BLaER1 treated with 17β-estradiol and CSF1 and Interleukin-3, amounts not matched to agents 10 nM and 100 nM (cell line): ENCODE measurements around the gene ARID1B.

Experiments used
- H3K27ac ChIP-seq, 11 experiments: shearing (Covaris generic); formaldehyde crosslinking; 2 replicates each; pipeline ENCODE4 v1.8.1; 2022
- H3K27me3 ChIP-seq, 11 experiments: shearing (Covaris generic); formaldehyde crosslinking; 2 replicates each; pipeline ENCODE4 v1.8.1; 2022
- H3K36me3 ChIP-seq, 11 experiments: shearing (Covaris generic); formaldehyde crosslinking; 2 replicates each; pipeline ENCODE4 v1.8.1; 2022
- H3K4me1 ChIP-seq, 10 experiments: shearing (Covaris generic); formaldehyde crosslinking; 2 replicates each; pipeline ENCODE4 v1.8.1; 2022
- H3K4me2 ChIP-seq, 11 experiments: shearing (Covaris generic); formaldehyde crosslinking; 2 replicates each; pipeline ENCODE4 v1.8.1; 2022
- H3K4me3 ChIP-seq, 10 experiments: shearing (Covaris generic); formaldehyde crosslinking; 2 replicates each; pipeline ENCODE4 v1.8.1; 2022
- H3K9ac ChIP-seq, 11 experiments: shearing (Covaris generic); formaldehyde crosslinking; 2 replicates each; pipeline ENCODE4 v1.8.1; 2022
- H3K9me3 ChIP-seq, 11 experiments: shearing (Covaris generic); formaldehyde crosslinking; replicated peaks in 1 of 11; 2 replicates each; pipeline ENCODE4 v1.8.1; 2022
- H4K20me1 ChIP-seq, 11 experiments: shearing (Covaris generic); formaldehyde crosslinking; 2 replicates each; pipeline ENCODE4 v1.8.1; 2022
- Cebpa-rat ChIP-seq, 11 experiments: shearing (Covaris generic); IDR thresholded peaks; 2 replicates each; pipeline ENCODE4 v1.8.1; 2022

The ARID1B gene

DNA sequence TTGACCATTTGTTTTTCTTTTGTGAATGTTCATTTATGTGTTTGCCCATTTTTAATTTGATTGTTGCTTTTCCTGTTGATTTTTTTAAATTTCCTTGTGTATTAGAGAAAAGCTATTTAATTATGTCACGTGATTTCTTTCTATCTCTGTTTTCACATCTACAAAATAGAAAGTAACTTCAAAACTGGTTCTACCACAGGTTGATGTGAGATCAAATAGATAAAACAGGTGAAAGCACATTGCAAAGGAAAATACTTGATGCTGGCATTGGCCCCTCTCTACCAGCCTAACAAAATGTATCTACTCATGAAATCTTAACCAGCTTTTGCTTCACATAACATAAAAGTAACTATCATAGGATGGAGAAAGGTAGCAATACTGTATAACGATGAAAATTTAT lies 416.9 kb downstream of the ARID1B start:
- H3K4me1 ChIP-seq: no peaks in the 10 kb centered on the region
- H3K4me2 ChIP-seq: no peak overlapping the region
- H3K36me3 ChIP-seq: peaks cover 95 to 100% (median 97%) of the 10 kb centered on the region in 11 experiments
- peaks cover 0 to 10% (median 0%) of the 10 kb centered on the region in 11 experiments; a peak in 5 of 22 replicates for H4K20me1 ChIP-seq
- H3K27me3 ChIP-seq: no peaks in the 10 kb centered on the region
- no peaks in the 10 kb centered on the region for H3K9me3 ChIP-seq
- no peak overlapping the region for H3K27ac ChIP-seq
- no peak overlapping the region for H3K4me3 ChIP-seq
- no peak for TF ChIP-seq Cebpa-rat (IDR thresholded peaks at IDR 0.05)
- no peak overlapping the region for H3K9ac ChIP-seq

DNA sequence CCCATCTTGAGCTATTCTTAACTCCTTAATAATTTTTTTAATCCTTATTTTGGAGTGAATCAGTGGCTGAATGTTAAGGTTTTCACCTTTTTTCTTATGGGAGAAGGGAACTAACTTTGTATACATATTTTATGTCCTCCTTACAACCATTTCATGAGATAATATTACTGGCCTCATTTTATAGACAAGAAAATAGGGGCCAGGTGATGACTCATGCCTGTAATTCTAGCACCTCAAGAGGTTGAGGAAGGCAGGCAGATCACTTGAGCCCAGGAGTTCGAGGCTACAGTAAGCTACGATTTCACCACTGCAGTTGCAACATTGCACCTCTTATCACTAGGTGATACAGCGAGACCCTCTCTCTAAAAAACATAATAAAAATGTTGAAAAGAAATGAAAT lies 417.5 kb downstream of the ARID1B start:
- peaks cover 95 to 100% (median 96%) of the 10 kb centered on the region in 11 experiments for H3K36me3 ChIP-seq

GRCh38 chr6:157196391-157196790 lies 419.2 kb downstream of the ARID1B start:
- Histone ChIP-seq H4K20me1 (peaks cover 0 to 27% (median 2%) of the 10 kb centered on the region in 11 experiments; a peak in 7 of 22 replicates), H3K27ac (no peak overlapping the region), H3K36me3 (peaks cover 94 to 100% (median 96%) of the 10 kb centered on the region in 11 experiments), H3K9me3 (no peaks in the 10 kb centered on the region), H3K4me1 (no peaks in the 10 kb centered on the region), H3K27me3 (no peaks in the 10 kb centered on the region), H3K9ac (no peak overlapping the region), H3K4me2 (no peak overlapping the region), H3K4me3 (no peak overlapping the region)
- no peak for TF ChIP-seq Cebpa-rat (IDR thresholded peaks at IDR 0.05)

More for the DNA sequence above, 417.5 kb downstream of the ARID1B start:
- Histone ChIP-seq H3K27ac (no peak overlapping the region), H3K4me3 (no peak overlapping the region), H4K20me1 (peaks cover 0 to 11% (median 0%) of the 10 kb centered on the region in 11 experiments; a peak in 5 of 22 replicates), H3K4me2 (no peak overlapping the region), H3K9me3 (no peaks in the 10 kb centered on the region), H3K27me3 (no peaks in the 10 kb centered on the region), H3K9ac (no peak overlapping the region), H3K4me1 (no peaks in the 10 kb centered on the region)
- no peak for TF ChIP-seq Cebpa-rat (IDR thresholded peaks at IDR 0.05)

DNA sequence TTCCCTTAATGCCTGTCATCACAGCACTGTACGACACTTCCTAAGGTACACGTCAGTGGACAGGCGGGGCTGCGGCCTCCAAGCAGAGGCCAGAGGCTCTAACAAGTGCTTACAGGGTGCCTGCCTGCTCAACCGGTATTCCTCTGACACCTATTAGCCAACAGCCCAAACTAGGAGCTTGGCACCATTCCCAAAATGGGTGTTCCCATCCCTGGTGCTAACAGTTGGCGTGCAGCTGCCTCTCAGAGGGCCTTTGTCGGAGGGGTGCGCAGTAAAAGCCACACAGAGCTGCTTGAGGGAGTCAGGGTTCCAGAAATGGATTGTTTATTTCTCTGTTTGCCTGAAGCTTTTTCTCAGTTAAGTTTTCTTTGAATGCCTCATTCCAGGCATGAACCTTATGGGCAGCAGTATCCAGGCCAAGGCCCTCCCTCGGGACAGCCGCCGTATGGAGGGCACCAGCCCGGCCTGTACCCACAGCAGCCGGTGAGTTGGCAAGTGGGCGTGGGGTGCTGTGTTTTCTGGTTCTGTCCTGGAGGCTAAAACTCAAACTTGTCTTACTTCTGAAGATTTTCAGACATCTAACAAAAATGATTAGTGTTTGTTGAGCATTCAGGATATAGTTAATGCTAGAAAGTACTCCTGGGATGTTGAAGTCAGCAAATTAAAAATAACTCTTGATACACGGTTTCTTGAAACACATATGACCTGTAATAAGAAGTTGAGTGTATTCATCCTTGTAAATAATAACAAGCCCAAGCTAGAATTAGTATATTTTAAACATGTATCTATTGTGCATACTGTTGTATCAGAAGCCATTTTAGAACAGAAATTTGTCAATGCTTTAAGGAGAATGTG lies 421.5 kb downstream of the ARID1B start:
- H3K4me1 ChIP-seq: no peaks in the 10 kb centered on the region
- no peak overlapping the region for H3K9ac ChIP-seq
- no peak overlapping the region for H3K4me2 ChIP-seq
- H3K9me3 ChIP-seq: no peaks in the 10 kb centered on the region
- H3K27me3 ChIP-seq: no peaks in the 10 kb centered on the region
- H4K20me1 ChIP-seq: peaks cover 0 to 40% (median 6%) of the 10 kb centered on the region in 11 experiments; a peak in 8 of 22 replicates
- no peak for TF ChIP-seq Cebpa-rat (IDR thresholded peaks at IDR 0.05)
- H3K36me3 ChIP-seq: peaks cover 89 to 100% (median 97%) of the 10 kb centered on the region in 11 experiments
- H3K4me3 ChIP-seq: no peak overlapping the region
- no peak overlapping the region for H3K27ac ChIP-seq

DNA sequence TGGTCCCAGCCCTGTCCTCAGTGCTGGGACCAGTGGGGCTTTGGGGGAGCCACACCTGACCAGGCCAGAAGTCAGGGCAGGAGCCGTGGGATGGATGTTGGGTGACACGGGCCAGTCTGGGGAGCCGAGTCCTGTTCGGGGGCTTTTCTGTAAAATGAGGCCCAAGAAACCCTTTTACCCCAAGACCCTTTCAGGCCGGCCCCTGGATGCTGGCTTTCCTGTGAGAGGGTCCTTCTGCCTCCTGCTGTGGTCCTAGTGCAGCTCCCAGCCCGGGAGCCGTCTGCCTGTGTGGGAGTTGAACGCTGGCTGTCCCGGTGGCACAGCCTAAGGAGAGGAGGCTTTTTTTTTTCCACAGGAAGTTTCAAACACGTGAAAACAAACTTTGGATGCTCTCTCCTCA lies 422.9 kb downstream of the ARID1B start:
- Histone ChIP-seq H3K36me3 (peaks cover 92 to 100% (median 98%) of the 10 kb centered on the region in 11 experiments), H3K4me3 (no peak overlapping the region), H3K4me1 (no peaks in the 10 kb centered on the region), H3K4me2 (no peak overlapping the region), H3K9me3 (no peaks in the 10 kb centered on the region), H3K27me3 (no peaks in the 10 kb centered on the region), H4K20me1 (peaks cover 0 to 40% (median 5%) of the 10 kb centered on the region in 11 experiments; a peak in 9 of 22 replicates), H3K27ac (no peak overlapping the region), H3K9ac (no peak overlapping the region)
- no peak for TF ChIP-seq Cebpa-rat (IDR thresholded peaks at IDR 0.05)

GRCh38 chr6:157200611-157201010 lies 423.4 kb downstream of the ARID1B start:
- H3K9me3 ChIP-seq: no peaks in the 10 kb centered on the region
- no peak for TF ChIP-seq Cebpa-rat (IDR thresholded peaks at IDR 0.05)
- peaks cover 92 to 100% (median 98%) of the 10 kb centered on the region in 11 experiments for H3K36me3 ChIP-seq

DNA sequence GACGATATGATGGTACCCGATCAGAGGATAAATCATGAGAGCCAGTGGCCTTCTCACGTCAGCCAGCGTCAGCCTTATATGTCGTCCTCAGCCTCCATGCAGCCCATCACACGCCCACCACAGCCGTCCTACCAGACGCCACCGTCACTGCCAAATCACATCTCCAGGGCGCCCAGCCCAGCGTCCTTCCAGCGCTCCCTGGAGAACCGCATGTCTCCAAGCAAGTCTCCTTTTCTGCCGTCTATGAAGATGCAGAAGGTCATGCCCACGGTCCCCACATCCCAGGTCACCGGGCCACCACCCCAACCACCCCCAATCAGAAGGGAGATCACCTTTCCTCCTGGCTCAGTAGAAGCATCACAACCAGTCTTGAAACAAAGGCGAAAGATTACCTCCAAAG lies 423.9 kb downstream of the ARID1B start:
- Histone ChIP-seq H3K27ac (no peak overlapping the region), H3K9ac (no peak overlapping the region), H3K36me3 (peaks cover 92 to 100% (median 98%) of the 10 kb centered on the region in 11 experiments), H3K4me1 (no peaks in the 10 kb centered on the region), H3K9me3 (no peaks in the 10 kb centered on the region), H3K4me3 (no peak overlapping the region), H3K27me3 (no peaks in the 10 kb centered on the region), H4K20me1 (peaks cover 0 to 40% (median 5%) of the 10 kb centered on the region in 11 experiments; a peak in 9 of 22 replicates), H3K4me2 (no peak overlapping the region)
- no peak for TF ChIP-seq Cebpa-rat (IDR thresholded peaks at IDR 0.05)

More at GRCh38 chr6:157200611-157201010, 423.4 kb downstream of the ARID1B start:
- peaks cover 0 to 40% (median 5%) of the 10 kb centered on the region in 11 experiments; a peak in 9 of 22 replicates for H4K20me1 ChIP-seq
- no peak overlapping the region for H3K27ac ChIP-seq
- no peak overlapping the region for H3K4me3 ChIP-seq
- no peaks in the 10 kb centered on the region for H3K4me1 ChIP-seq
- H3K4me2 ChIP-seq: no peak overlapping the region
- no peaks in the 10 kb centered on the region for H3K27me3 ChIP-seq
- no peak overlapping the region for H3K9ac ChIP-seq

GRCh38 chr6:157203312-157203744 lies 426.1 kb downstream of the ARID1B start:
- Histone ChIP-seq H3K27me3 (no peaks in the 10 kb centered on the region), H3K36me3 (peaks cover 90 to 100% (median 99%) of the 10 kb centered on the region in 11 experiments), H3K4me3 (no peak overlapping the region), H3K4me1 (no peaks in the 10 kb centered on the region), H3K4me2 (no peak overlapping the region), H3K9ac (no peak overlapping the region), H4K20me1 (peaks cover 0 to 47% (median 5%) of the 10 kb centered on the region in 11 experiments; a peak in 9 of 22 replicates), H3K9me3 (no peaks in the 10 kb centered on the region), H3K27ac (no peak overlapping the region)
- no peak for TF ChIP-seq Cebpa-rat (IDR thresholded peaks at IDR 0.05)

- no peak overlapping the region for H3K4me2 ChIP-seq
- peaks cover 88 to 100% (median 97%) of the 10 kb centered on the region in 11 experiments for H3K36me3 ChIP-seq
- H4K20me1 ChIP-seq: peaks cover 0 to 44% (median 5%) of the 10 kb centered on the region in 11 experiments; a peak in 9 of 22 replicates
- H3K27ac ChIP-seq: no peak overlapping the region
- H3K4me1 ChIP-seq: no peaks in the 10 kb centered on the region
- no peaks in the 10 kb centered on the region for H3K27me3 ChIP-seq
- H3K9me3 ChIP-seq: no peaks in the 10 kb centered on the region
- no peak overlapping the region for H3K4me3 ChIP-seq
- H3K9ac ChIP-seq: no peak overlapping the region
- TF ChIP-seq Cebpa-rat (IDR thresholded peaks at IDR 0.05): no peak
Measured at GRCh38 chr6:157203764-157204163, 426.6 kb downstream of the ARID1B start.
